GM21360 (cell line): ENCODE measurements around the gene CEACAM1.
A peak's percentile ranks its signal among the peaks of the same experiment; 100 is the strongest.
"Not testable (repeated sequence)": the region's sequence is repeated elsewhere in the genome, so short reads cannot be mapped to it uniquely, and the experiment has no call there.

Source experiments
- ATAC-seq: cut with Tn5 transposase; IDR thresholded peaks from one replicate; pipeline ENCODE4 v1.9.1; 2021; ENCODE audit warnings: mild to moderate bottlenecking, moderate library complexity; ENCODE audit not compliant: unreplicated experiment

CEACAM1 gene

GRCh38 chr19:42477933-42478332 is 50.3 kb downstream of the CEACAM1 start:
- no peak for ATAC-seq

DNA sequence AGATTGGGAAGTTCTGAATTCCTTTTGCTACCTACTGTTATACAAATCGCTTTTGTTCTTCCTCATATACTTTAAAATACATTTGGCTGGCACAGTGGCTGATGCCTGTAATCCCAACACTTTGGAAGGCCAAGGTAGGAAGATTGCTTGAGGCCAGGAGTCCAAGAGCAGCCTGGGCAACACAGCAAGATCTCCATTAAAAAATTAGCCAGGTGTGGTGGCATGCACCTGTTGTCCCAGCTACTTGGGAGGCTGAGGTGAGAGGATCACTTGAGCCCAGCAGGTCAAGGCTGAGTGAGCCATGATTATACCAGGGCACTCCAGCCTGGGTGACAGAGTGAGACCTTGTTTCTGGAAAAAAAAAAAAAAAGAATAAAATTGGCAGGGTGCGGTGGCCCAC is 51.2 kb downstream of the CEACAM1 start:
- no peak for ATAC-seq

GRCh38 chr19:42475366-42475765 is 52.9 kb downstream of the CEACAM1 start:
- ATAC-seq, result no peak

DNA sequence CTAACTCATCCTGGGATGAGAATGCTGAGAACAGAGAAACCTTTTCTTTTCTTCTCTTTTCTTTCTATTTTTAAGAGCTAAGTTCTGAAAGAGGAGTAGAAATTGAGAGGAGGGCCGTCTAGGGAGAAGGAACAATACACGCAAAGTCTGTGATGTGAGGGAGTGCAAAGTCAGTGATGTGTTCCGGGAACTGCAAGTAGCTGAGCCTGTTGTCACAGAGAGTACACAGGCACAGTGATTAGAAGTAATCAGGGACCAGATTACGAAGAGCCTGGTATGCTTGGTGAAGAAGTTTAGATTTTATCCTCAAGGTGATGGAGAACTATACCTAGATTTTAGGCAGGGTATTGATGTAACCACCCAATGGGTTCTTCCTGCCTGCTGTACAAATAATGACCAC is 53.5 kb downstream of the CEACAM1 start:
- no peak for ATAC-seq

DNA sequence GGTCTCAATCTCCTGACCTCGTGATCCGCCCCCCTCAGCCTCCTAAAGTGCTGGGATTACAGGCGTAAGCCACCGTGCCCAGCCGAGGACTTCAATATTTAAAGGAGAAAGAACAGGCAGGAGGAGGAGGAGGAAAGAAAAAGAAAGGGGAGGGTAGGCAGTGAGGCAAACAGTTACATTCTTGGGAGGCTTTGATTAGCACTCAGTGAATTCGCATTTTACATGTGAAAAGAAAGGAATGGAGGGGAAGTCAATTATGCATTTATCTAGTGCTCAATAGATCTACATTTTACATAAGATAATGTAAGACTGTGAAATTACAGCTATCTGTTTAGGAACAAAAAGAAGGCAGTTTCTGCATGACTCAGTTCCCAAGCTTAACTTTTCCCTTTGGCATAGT is 54.6 kb downstream of the CEACAM1 start:
- no peak for ATAC-seq

DNA sequence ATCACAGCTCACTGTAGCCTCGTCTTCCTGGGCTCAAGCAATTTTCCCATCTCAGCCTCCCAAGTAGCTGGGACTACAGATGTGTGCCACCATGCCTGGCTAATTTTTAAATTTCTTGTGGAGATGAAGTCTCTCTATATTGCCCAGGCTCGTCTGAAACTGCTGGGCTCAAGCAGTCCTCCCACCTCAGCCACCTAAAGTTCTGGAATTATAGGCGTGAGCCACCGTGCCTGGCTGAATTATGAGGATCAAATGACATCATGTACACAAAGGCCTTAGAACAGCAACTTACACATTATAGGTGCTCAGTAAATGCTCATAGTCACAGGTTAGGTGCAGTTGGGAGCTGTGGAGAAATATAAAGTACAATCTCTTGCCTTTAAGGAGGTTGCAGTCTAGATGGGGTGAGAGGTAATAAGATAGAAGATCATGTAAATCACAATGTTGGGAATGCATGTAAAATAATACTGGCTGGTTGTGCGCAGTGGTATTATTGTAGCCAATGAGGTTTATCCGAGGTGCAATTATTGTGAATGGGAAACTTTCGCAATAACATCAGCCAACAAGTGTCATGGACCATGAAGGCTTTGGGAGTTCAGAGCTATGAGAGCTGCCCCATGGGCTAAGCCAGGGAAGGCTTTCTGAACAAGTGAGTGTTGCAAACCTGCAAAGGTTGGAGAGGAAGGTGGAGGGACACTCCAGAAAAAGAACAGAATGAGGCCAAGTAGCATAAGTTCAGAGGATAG is 55.7 kb downstream of the CEACAM1 start:
- no peak for ATAC-seq

- ATAC-seq, result no peak
These were observed 56.6 kb downstream of the CEACAM1 start for GRCh38 chr19:42471554-42472249.

- no peak for ATAC-seq
These were observed 58.7 kb downstream of the CEACAM1 start for GRCh38 chr19:42469311-42470235.

GRCh38 chr19:42468273-42468796 is 59.9 kb downstream of the CEACAM1 start:
- ATAC-seq, result no peak

GRCh38 chr19:42467183-42467760 is 61.0 kb downstream of the CEACAM1 start:
- no peak for ATAC-seq

DNA sequence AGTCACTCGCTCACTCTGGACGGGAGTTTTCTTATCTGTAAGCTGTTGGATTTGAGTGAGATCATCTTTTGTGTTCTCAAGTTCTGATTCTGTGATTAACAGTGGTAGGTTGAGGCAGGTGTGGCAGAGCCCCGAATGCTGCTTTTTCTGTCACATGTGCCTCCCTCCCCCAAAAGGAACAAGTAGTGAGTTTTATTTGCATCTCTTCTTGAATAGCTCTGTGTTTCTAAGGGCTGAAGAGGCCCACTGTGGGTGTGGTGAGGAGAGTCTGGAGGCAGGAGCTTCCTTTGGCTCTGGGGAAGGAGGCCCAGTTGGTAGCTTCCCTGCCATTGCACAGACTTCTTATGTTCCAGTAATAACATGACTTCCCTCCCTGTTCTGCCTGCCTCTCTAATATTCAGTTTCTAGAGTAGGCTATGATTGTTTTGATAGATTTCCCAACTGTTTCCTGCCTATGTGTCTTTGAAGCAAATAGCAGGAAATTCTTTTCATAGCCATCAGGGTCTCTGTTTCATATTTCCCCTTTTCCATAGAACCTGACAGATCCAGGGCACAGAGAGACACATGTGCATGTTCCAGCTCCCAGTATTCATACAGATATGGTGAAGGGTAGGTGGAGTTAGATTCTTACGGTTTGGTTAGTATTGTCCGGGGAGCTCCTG is 61.6 kb downstream of the CEACAM1 start:
- ATAC-seq, result no peak

GRCh38 chr19:42465827-42466280 is 62.4 kb downstream of the CEACAM1 start:
- ATAC-seq, result peak; percentile 61

DNA sequence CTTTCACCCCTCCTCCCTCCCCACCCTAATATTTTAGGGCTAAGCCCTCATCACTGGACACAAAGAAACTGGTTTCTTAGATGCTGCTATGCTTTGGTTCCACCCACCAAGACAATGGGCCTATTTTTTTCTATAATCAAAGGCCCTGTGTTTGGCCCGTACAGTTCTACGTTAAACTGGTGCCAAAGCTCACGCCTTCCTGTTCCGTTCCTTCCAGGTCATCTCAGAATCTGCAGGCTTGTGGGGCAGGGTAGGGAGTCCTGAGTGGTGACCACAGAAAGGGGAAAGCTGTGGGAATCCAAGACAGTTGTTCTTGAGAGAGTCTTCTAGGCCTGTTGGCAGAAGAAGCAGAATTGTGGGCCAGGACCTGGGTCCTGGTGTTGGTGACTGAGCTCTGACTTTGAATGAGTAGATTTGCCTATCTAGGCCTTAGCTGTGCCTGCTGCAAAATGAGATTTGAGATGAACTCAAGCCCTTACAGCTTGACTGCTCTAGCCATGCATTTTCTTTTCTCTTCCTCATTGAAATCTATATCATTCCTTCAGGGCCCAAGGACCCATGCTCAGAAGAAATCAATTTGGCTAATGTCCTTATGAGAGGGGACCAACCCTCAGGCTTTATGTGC is 66.5 kb downstream of the CEACAM1 start:
- ATAC-seq, result no peak

DNA sequence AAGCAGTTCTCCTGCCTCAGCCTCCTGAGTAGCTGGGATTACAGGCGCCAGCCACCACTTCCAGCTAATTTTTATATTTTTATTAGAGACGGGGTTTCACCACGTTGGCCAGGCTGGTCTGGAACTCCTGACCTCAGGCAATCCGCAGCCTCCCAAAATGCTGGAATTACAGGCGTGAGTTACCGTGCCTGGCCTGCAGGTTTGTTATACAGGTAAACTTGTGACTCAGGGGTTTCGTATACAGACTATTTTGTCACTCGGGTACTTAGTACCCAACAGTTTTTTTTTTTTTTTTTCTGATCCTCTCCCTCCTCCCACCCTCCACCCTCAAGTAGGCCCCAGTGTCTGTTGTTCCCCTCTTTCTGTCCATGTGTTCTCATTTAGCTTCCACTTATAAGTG is 67.0 kb downstream of the CEACAM1 start:
- ATAC-seq, result not testable (repeated sequence)

GRCh38 chr19:42459926-42460325 is 68.4 kb downstream of the CEACAM1 start:
- no peak for ATAC-seq
